Suppressor macrophage treated with lipopolysaccharide for 4 hours (primary cell): Measurements from ENCODE around the gene NAGK.

Experiments used
- DNase-seq: peaks from one replicate; pipeline ENCODE4 v3.0.0-alpha.2; 2020

NAGK gene

GRCh38 chr2:71117063-71117462 lies 48.6 kb downstream of the NAGK start:
- DNase-seq, result no peak

- DNase-seq, result no peak
These were observed 51.7 kb downstream of the NAGK start for GRCh38 chr2:71120195-71120594.

GRCh38 chr2:71121479-71121878 lies 53.0 kb downstream of the NAGK start:
- DNase-seq, result no peak

DNA sequence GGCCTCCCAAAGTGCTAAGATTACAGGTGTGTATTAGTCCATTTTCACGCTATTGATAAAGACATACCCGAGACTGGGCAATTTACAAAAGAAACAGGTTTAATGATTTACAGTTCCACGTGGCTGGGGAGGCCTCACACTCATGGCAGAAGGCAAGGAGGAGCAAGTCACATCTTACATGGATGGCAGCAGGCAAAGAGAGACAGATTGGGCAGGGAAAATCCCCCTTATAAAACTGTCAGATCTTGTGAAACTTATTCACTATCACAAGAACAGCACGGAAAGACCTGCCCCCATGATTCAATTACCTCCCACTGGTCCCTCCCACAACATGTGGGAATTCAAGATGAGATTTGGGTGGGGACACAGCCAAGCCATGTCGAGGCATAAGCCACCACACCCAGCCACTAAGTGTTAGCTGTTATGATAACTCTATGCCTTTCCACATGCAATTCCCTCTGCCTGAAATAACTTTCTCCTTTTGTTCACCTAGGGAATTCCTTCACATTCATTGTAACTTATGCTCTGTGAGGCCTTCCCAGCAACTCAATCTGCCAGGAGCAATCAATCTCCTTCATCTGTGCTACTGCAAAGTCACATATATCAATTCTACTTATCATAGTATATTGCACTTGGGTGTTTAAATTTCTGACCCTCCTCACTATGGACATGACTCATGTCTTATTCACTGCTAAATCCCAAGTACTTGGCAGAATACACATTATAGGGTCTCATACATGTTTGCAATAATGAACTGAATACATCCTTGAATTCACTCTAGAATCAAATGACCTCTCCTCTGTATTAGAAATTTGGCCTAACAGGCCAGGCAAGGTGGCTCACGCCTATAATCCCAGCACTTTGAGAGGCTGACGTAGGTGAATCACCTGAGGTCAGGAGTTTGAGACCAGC lies 54.2 kb downstream of the NAGK start:
- DNase-seq, result no peak

DNA sequence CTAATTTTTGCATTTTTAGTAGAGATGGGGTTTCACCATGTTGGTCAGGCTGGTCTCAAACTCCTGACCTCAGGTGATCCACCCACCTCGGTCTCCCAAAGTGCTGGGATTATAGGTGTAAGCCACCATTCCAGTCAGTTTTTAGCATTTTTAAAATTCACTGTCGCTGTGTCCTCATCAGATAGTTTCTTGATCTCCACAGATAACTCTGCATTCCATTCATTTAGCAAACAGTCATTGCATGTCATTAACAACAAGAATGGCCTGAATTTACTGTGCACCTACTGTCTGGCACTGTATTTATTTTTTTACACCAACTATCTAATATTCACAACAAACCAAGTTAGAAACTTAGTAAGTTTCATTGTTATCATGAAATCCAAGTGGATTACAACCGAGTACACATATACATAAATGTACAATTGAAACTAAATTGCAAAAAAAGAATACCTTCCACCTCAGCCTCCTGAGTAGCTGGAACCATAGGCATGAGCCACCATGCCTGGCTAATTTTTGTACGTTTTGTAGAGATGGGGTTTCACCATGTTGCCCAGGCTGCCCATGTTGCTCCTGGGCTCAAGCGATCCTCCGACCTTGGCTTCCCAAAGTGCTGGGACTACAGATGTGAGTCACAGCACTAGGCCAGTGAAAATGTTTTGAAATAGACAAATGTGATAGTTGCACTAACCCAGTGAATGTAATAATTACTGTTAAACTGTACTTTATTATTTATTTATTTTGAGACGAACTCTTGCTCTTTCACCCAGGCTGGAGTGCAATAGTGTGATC lies 57.3 kb downstream of the NAGK start:
- no peak for DNase-seq

- no peak for DNase-seq
These were observed 58.5 kb downstream of the NAGK start for GRCh38 chr2:71126957-71127356.
